GM12872 (cell line): ENCODE measurements around the gene TNN.

Experiments
- CTCF ChIP-seq: IDR thresholded peaks from 3 replicates; pipeline ENCODE4 v1.5.1; 2011; ENCODE audit warnings: low read depth, mild to moderate bottlenecking, low read length, moderate library complexity; ENCODE audit not compliant: insufficient read depth

The TNN gene

GRCh38 chr1:175050992-175051391 lies 16.6 kb upstream of the TNN start:
- TF ChIP-seq CTCF, result no peak

GRCh38 chr1:175054736-175055135 lies 12.9 kb upstream of the TNN start:
- no peak for TF ChIP-seq CTCF

GRCh38 chr1:175062339-175062738 lies 5.3 kb upstream of the TNN start:
- no peak for TF ChIP-seq CTCF

- no peak for TF ChIP-seq CTCF
Observed at GRCh38 chr1:175062858-175063257, 4.8 kb upstream of the TNN start.

- no peak for TF ChIP-seq CTCF
Observed at GRCh38 chr1:175070818-175071217, 3.2 kb downstream of the TNN start.

- no peak for TF ChIP-seq CTCF
Observed at GRCh38 chr1:175071276-175071943, 3.8 kb downstream of the TNN start.

- no peak for TF ChIP-seq CTCF
Observed at GRCh38 chr1:175072099-175072951, 4.7 kb downstream of the TNN start.
